KBM-7 (cell line): ENCODE data around the gene ERC2.

Source experiments
- DNase-seq: peaks from one replicate; pipeline ENCODE4 v3.0.0-alpha.2; 2015
- in situ Hi-C: fragments of 300-500 bp; cut with MboI; formaldehyde crosslinking; loops from 2 replicates; pipeline ENCODE4 v1.14.3; 2020; ENCODE audit warnings: low sequenced_read_pairs, low pct_unique_long_range_greater_than_20kb, mixed read lengths

The ERC2 gene

DNA sequence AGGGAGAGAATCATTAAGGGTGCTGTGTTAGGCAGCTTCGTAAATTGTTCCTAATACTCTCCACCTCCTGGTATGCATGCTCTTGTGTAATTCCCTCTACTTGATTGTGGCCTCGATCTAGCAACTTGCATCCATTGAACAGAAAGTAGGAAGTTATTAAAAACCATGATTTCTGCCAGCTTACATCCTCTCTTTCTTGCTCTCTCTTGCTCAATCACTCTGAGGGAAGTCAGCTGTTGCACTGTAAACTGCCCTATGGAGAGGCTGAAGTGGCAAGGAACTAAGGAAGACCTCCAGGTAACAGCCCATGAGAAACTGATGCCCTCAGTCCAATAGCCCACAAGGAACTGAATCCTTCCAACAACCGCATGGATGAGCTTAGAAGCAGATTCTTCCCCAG is 92.6 kb downstream of the ERC2 start:
- peak; percentile 5 for DNase-seq
- in situ Hi-C loops = no loop called here

DNA sequence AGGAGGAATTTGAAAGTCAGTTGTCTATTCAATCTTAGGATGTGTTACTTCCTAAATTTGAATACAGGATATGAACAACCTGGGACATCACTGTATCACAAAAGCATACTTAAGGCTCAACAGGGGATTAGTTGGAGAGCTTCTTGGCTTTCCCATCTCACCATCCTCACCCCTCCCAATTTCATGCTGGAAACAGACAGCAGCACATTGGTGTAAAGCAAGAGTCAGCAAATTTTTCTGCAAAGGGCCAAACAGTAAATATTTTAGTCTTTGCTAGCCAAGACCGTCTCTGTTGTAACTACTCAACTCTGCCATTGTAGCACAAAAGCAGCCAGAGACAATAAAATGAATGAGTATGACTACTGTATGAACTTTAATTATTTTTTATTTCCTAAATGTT is 94.9 kb downstream of the ERC2 start:
- in situ Hi-C loops = no loop called here

DNA sequence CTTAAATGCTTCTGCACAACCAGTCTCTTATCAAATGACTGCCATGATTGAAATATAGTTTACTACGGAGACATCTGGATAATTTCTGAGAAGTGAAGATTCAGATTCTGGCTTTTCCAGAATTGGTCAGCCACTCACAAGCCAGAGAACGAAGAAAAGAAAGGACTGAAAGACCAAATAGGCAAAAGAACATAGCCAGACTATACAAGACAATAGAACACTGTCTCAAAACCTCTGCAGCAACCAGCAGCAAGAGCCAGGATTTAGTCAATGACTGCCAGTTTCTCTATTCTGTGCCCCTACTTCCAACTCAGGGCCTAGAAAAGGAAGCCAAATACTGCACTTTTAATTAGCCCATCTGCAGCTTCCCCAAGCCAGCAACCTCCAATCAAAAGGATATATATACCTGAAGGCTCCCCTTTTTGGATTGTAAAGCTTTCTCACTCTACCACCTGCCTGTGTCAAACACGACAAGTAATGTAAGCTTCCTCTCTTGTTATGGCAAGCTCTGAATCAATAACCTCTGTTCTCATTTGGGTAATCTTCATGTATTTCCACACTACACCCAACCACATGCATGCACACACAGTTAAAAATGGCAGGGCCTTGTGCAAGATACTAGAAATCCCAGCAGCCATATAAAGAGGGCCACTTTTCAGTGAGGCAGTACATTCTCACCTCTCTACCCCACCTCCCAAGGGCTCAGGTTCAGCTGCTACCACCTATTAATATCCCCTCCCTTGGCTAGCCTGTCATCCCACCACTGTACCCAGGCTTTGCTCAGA is 97.1 kb downstream of the ERC2 start:
- in situ Hi-C loops = no loop called here
- no peak for DNase-seq

More for the DNA sequence above, 94.9 kb downstream of the ERC2 start:
- DNase-seq = no peak

DNA sequence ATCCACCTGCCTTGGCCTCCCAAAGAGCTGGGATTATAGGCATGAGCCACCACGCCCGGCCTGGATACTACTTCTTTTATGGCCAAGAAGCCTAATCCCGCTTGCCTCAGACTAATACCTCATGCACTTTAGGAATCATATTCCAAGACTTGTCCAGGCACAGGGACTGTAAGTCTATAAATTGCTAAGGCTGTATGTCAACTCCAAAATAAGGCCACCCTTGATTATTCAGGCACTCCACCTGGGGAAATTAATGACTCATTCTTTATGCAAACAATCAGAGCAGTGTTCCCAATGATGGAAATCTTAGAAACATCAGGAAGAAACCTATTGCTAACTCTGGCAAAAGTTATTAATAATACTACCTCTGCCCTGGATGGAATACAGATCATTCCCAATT is 98.4 kb downstream of the ERC2 start:
- DNase-seq = no peak
- in situ Hi-C loops = no loop called here

DNA sequence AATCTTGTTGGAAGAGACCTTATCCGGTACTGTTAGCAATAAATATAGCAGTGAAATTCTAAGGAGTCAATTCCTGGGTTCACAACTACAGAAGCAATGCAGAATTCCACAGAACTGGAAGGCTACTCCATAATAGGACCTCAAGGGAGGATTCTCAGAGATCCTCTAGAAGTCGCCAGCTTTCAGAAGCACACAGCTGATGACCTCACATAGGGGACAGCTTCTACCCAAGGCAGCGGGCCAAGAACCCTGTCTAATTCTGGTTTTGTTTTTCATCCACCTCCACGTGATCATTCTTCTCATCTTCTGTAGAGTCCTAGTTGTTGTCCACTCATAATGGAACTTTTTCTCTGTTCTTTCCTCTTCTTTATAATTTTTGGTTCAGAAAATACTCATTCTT is 99.4 kb downstream of the ERC2 start:
- in situ Hi-C loops = no loop called here
- no peak for DNase-seq

DNA sequence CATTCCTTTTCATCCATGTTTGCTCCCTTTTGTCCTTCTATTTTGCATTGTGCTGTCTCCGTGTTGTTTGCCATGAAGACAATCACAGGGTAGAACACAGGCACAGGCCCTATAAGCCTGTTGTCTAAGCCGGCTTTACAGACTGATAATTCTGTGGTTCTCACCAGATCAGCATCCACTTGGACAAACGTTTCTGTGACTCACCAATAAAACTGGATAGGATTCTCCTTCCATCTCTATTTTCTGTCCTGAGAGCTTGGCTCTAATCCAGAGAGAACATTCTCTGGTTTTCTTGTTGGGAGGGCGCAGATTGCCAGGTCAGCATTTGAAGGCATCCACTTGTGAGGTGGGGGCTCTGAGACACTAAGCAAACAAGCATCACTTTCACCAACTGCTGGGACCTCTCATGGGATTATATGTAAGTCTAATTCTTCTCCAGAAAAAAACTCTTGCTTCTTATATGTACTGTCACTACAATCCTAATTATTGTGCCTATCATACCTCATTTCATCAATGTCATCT is 101.6 kb downstream of the ERC2 start:
- in situ Hi-C loops = no loop called here
- no peak for DNase-seq

DNA sequence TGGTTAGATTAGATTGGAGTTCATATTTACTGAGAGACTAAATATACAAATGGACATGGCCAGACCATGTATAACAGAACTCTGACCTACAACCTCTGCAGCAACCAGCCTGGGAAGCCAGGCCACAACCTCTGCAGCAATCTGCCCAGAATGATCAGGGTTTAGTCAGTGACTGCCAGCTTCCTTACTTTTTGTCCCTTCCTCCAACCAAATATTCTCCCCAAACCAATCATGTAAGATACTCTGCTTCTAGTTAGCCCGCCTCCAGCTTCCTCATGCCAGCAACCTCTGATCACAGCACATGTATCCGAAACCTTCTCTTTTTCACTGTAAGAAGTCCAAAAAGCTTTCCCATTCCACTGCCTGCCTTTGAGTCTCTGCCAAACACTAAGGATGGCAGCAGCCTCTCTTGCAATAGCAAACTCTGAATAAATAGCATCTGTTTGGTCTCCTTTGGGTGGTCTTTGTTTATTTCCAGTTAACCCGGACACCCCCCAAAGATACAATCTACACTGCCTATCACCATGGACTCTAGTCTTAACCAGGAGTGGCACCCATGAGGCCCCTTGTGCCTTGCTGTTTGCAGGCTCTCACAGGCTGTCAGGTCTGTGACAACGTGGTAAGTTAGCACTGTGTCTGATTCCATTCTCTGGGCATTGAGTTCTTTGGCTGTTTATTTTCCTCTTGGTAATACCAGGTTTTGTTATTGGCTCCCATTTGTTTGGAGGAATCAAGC is 102.2 kb downstream of the ERC2 start:
- in situ Hi-C loops = no loop called here
- DNase-seq = no peak

DNA sequence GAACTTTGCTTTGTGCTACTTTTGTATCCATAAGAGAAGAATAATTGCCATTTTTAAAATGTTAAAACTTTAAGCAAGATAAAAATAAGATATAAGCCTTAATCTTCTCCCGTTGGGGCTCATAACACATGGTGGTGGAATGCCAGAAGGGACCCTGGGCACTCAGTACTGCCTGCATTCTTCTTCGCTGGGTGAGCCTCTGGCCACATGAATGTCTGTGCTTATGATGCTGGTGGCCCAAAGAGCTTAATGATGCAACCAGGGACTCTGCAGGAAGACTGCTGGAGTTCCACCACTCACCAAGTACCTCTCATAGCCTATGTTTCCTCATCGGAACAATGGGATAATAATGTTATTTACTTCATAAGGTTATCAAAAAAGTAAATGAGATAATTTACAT is 103.6 kb downstream of the ERC2 start:
- DNase-seq = no peak
- in situ Hi-C loops = no loop called here

DNA sequence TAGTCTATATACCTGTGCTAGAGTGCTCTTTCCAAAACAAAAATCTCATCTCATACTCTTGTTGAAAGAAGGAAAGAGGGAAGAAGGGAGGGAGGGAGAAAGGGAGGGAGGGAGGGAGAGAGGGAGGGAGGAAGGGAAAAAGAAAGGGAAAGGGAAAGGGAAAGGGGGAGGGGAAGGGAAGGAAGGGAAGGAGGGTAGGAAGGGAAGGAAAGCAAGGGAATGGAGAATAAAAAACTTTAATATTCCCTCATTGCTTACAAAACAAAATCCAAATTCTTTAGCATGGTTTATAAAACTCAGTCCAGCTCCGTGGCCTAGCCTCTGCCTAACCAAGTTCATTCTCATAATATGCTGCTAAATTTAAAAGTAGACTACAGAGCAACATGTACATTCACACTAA is 104.5 kb downstream of the ERC2 start:
- in situ Hi-C loops = no loop called here
- DNase-seq = no peak

DNA sequence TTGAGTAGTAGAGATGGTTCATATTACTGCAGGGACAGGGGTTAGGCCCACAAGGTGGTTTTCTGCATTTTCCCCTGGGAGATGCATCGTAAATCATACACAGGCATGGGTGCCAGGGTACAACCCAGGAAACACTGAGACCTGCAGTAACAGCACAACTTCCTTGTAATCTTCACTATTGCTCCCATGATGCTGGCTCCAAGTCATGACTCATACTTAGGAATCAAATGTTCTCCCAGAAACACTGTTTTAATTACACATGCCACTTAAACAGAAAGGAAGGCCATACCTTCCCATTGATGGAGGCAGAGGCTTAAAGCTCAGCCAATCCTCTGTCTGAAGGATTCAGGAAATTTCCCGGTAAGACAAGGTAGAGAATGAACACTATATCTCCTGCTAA is 106.5 kb downstream of the ERC2 start:
- no peak for DNase-seq
- in situ Hi-C loops = no loop called here

DNA sequence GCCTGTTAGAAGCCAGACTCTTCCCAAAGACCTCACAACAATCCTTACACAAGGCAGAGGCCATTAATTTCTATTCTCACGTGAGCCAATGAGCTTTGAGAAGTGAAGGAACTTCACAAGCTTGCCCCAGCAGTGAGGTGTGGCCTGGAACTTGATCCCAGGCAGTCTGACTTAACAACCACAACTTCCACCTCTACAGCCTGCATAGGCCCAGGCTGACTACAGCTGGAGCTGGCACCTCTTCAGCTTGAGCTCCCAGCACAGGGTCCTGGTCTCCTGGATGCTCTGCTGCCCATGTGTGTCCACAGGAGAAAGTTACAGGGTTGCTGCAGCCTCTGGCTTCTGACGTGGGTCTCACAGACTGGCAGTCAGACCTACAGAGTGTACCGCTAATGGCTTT is 111.0 kb downstream of the ERC2 start:
- DNase-seq = no peak
- in situ Hi-C loops = no loop called here

DNA sequence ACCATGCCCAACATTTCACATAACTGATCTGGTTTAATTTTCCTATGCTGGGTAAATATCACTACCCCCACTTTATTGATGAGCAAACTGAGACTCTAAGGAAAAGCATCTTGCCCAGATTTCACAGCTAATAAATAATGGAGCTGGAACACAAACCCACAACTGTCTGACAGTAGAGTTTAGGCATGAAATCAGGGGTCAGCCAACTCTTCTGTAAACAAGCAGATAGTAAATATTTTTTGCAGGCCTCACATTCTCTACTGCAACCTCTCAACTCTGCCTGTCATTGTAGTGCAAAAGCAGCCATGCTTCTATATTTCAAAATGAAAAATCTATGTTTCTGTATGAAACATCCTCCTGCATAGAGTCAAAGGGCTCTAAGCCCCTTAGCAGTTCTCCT is 111.5 kb downstream of the ERC2 start:
- no peak for DNase-seq
- in situ Hi-C loops = no loop called here

DNA sequence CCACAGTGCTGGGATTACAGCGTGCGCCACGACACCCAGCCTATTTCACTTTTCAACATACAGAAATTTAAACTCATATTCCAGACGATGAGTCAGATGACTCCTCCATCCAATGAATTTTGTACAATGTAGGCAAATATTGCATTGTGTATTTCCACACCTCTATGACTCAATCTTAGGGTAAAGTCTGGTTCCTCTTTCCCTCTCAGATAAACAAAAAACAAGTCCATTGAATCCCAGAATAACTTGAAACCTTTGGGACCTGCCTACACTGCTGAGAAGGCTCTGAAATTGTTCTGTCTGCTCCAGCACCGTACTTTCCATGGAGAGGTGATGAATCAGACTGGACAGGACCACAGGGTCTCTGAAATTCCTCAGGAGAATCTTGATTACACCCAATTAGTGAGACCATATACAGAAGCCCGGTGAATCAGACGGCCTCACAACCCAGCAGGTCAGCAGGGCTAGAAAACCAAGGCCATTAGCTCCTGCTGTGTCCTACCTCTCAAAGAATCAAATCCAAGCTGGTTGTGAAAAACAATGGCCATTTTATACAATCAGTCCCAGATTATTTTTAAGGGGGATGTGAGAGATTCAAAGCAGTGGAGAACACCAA is 112.6 kb downstream of the ERC2 start:
- DNase-seq = no peak
- in situ Hi-C loops = no loop called here

DNA sequence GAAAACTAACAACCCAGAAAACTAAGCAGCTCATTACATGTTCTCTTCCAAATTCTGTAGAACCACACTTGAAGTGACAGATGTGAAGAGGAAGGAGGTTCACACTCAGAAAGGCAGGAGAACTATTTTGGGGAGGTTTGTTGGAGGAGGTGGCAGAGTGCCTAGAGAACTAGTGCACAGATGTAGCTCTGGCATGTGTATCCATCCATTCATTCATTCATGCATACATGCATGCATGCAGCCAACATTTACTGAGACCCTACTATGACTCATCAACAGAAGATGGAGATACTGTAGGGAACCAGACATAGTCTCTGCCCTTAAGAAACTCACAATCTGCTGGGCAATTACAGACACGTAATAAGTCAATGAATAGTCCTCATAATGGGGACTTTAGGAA is 116.7 kb downstream of the ERC2 start:
- in situ Hi-C loops = no loop called here
- no peak for DNase-seq

DNA sequence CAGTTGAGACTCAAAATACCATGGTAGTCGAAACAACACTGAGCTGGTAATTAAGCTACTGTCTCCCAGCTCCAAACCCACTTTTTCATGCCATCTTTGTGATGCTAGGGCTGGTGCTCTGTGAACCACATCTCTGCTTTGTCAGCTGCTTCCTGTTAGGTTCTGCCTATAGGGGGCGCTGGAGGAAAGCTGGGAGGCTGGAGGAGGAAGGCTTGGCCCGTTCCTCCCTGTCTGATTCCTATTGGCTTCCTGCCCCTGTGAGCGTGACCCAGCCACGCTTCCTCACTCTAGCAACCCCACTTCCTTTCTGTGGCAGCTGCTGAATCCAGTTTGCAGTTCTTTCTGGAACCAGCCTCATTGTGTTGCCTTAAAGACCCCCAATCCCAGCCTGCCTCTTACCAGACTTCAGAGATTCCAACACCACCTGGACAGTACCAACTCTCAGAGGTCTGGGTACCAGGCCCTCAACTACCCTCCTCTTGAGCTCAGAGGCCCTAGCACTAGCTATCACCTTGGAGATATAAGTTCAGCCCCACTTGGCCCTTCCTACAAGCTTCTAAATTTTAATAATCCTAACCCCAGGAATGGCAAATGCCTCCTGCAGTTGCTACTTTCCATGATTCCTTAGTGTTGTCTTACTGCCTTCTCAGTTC is 120.9 kb downstream of the ERC2 start:
- peak; percentile 54 for DNase-seq
- in situ Hi-C loops = no loop called here

DNA sequence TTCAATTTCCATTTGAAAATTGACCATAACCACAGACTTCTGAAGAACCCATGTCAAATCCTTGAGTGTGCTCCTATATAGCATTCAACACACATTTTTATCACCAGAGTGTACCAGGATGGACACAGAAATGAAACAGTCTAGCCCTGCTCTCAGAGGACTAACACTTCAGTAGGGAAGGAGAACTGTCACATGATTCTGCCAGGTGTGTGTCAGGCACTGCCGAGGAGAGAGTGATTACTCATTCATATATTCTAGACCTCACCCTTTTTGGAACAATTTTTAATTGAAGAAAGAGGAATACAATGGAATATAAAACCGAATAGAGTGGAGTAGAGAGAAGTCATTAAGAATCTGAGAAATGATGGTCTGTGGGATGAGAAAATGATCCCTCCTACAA is 125.8 kb downstream of the ERC2 start:
- DNase-seq = no peak
- in situ Hi-C loops = no loop called here

DNA sequence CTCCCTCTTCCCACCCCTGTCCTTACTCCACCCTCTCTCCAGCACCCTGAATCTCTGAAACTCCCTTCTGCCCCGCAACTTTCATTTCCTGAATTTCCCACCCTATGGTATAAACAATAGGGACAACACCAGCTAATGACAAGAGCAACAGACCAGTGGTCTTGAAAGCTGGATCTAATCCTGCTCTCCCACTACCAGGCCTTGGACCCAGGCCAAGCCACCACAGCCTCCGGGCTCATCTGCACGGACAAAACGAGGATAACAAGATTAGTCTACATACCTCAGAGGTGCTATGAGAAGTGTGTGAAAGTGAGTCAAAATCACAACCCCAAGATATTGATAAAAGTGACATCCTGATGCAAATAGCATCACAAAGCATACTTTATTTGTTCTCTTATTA is 128.6 kb downstream of the ERC2 start:
- in situ Hi-C loops = no loop called here

DNA sequence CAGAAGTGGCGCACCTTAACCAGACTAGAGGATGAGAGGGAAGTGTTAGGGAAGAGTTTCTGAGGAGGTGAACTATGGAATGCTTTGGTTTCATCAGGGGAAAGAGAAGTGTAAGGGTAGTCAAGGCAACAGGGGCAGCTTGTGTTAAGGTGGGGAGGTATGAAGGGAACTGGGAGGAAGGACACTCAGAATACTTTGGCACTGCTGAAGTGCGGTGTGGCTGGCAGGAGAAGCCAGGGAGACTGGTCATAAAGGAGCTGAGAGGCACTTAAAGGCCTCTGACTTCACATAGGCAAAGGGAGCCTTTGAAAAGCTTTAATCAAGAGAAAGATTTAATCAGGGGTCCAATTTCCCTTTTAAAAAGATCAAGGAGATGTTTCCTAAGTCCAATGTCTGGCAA is 129.0 kb downstream of the ERC2 start:
- in situ Hi-C loops = no loop called here

More for the DNA sequence above, 128.6 kb downstream of the ERC2 start:
- DNase-seq = no peak

DNA sequence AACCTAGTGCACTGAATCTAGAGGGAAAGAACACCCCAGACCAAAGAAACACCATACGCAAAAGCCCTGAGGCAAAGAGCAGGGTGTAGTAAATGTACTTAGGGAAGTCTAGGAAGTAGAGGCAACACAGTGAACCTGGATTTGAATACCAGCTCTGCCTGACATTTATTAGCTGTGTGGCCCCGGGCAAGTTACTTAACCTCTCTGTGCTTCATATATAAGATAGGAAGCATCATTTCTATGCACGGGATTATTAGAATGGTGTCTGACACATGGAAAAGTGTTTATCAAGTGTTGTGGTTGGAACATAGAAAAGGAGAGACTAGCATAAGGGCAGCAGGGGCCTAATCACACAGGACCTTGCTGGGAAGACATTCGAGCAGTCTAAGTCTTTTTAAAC is 132.2 kb downstream of the ERC2 start:
- no peak for DNase-seq
- in situ Hi-C loops = no loop called here

More for the DNA sequence above, 129.0 kb downstream of the ERC2 start:
- DNase-seq = no peak

DNA sequence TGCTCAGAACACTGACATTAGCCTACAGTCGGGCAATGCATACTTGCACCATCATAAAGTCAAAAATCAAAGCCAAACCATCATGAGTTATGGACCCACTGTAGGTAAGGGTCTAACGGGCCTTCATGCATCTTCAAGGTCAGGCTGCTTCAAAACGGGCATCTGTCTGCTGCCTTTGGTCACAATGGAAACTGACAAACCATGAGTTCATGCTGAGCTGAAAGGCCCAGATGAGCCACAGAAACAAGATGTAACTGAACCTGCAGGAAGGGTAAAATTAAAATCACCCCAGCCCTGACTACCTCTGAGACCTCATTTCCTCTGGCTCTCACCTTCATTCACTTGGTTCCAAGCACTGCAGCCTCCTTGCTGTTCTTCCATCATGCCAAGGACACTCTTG is 143.8 kb downstream of the ERC2 start:
- DNase-seq = no peak

More for the DNA sequence above, 143.8 kb downstream of the ERC2 start:
- in situ Hi-C loops = no loop called here
